GM23338 (cell line): ENCODE results near the gene GPR37. TPM values are rescaled to one million over a fixed set of nuclear protein-coding genes. Genes with fewer than 3 reads are reported as not detected.
A peak's percentile ranks its signal among the peaks of the same experiment; 100 is the strongest.

Experiments used
- ATAC-seq: fragments of 200-7000 bp; cut with Tn5 transposase; 3 replicates; pipeline ENCODE4 v1.9.1; 2020
- DNase-seq: peaks from one replicate; pipeline ENCODE4 v3.0.0-alpha.2; 2015; ENCODE audit warnings: low spot score
- H2AFZ ChIP-seq: fragments of 200-600 bp; sonication (generic); 2 replicates; pipeline ENCODE4 v1.8.0; 2016; ENCODE audit warnings: antibody characterized with exemption, mild to moderate bottlenecking, moderate library complexity
- H3F3A ChIP-seq: fragments of 200-600 bp; sonication (generic); replicated peaks from 2 replicates; pipeline ENCODE4 v1.8.0; 2017; ENCODE audit warnings: antibody characterized with exemption, mixed run types, low read depth
- H3K27ac ChIP-seq: fragments of 200-600 bp; sonication (generic); 2 replicates; pipeline ENCODE4 v1.6.1; 2016; ENCODE audit warnings: low read depth
- H3K27me3 ChIP-seq: fragments of 200-600 bp; sonication (generic); 2 replicates; pipeline ENCODE4 v1.8.0; 2016; ENCODE audit warnings: mild to moderate bottlenecking, mixed run types, moderate library complexity; ENCODE audit not compliant: insufficient read depth
- H3K36me3 ChIP-seq: fragments of 200-600 bp; sonication (generic); 2 replicates; pipeline ENCODE4 v1.8.0; 2016; ENCODE audit warnings: mild to moderate bottlenecking; ENCODE audit not compliant: insufficient read depth
- H3K4me1 ChIP-seq: fragments of 200-600 bp; sonication (generic); 2 replicates; pipeline ENCODE4 v1.8.0; 2016; ENCODE audit warnings: mild to moderate bottlenecking, moderate library complexity; ENCODE audit not compliant: insufficient read depth
- H3K4me2 ChIP-seq: fragments of 200-600 bp; sonication (generic); 2 replicates; pipeline ENCODE4 v1.7.1; 2017; ENCODE audit warnings: mixed run types
- H3K4me3 ChIP-seq: fragments of 200-600 bp; sonication (generic); 2 replicates; pipeline ENCODE4 v1.6.1; 2016; ENCODE audit warnings: mixed run types
- H3K79me2 ChIP-seq: fragments of 200-600 bp; sonication (generic); replicated peaks from 2 replicates; pipeline ENCODE4 v1.8.0; 2017; ENCODE audit warnings: mild to moderate bottlenecking; ENCODE audit not compliant: insufficient read depth
- H3K9me2 ChIP-seq: fragments of 200-600 bp; sonication (generic); 2 replicates; pipeline ENCODE4 v1.8.0; 2017; ENCODE audit not compliant: insufficient read depth
- H4K20me1 ChIP-seq: fragments of 200-600 bp; sonication (generic); replicated peaks from 2 replicates; pipeline ENCODE4 v1.8.0; 2017; ENCODE audit warnings: mild to moderate bottlenecking; ENCODE audit not compliant: insufficient read depth
- H3K27ac Mint-ChIP-seq: 2 replicates; pipeline ENCODE4 v1.8.0; 2020; ENCODE audit warnings: inconsistent platforms, mild to moderate bottlenecking, moderate library complexity, mixed read lengths
- H3K27me3 Mint-ChIP-seq: 3 replicates; pipeline ENCODE4 v1.8.0; 2022; ENCODE audit warnings: low read depth, mild to moderate bottlenecking, moderate library complexity, mixed read lengths, inconsistent platforms; ENCODE audit not compliant: insufficient read depth, poor library complexity
- H3K36me3 Mint-ChIP-seq: 3 replicates; pipeline ENCODE4 v1.8.0; 2021; ENCODE audit warnings: low read depth, mild to moderate bottlenecking, inconsistent platforms, moderate library complexity, mixed read lengths
- H3K4me1 Mint-ChIP-seq: 3 replicates; pipeline ENCODE4 v1.8.0; 2020; ENCODE audit warnings: mild to moderate bottlenecking, inconsistent platforms, mixed read lengths
- H3K4me3 Mint-ChIP-seq: 3 replicates; pipeline ENCODE4 v1.8.0; 2021; ENCODE audit warnings: moderate library complexity, mild to moderate bottlenecking, inconsistent platforms, mixed read lengths
- H3K9me3 Mint-ChIP-seq: 3 replicates; pipeline ENCODE4 v1.8.0; 2020; ENCODE audit warnings: moderate library complexity, mild to moderate bottlenecking, inconsistent platforms, mixed read lengths
- CREB1 ChIP-seq: fragments of 250-450 bp; sonication (Bioruptor Pico); IDR thresholded peaks from 2 replicates; pipeline ENCODE4 v1.5.0; 2020; ENCODE audit warnings: low read depth, mild to moderate bottlenecking, moderate library complexity
- NANOG ChIP-seq: IDR thresholded peaks from 2 replicates; pipeline ENCODE4 v1.6.1; 2016; ENCODE audit warnings: antibody characterized with exemption, borderline replicate concordance
- STAT1 ChIP-seq: IDR thresholded peaks from one replicate; pipeline ENCODE4 v1.6.1; 2016; ENCODE audit warnings: antibody characterized with exemption; ENCODE audit not compliant: unreplicated experiment
- ZNF331 ChIP-seq: fragments of 250-450 bp; sonication (Bioruptor Pico); IDR thresholded peaks from 2 replicates; pipeline ENCODE4 v1.5.0; 2020; ENCODE audit warnings: low read depth, mild to moderate bottlenecking, moderate library complexity
- polyA plus RNA-seq: library from polyadenylated mRNA; unstranded; fragments of >200 nt; fragmentation: Nextera tagmentation; extraction: Ambion mirVana; gene quantifications from 2 replicates; pipeline ENCODE4 v1.2.1, GENCODE V29; 2016
- total RNA-seq: library from RNA; depleted of rRNA; stranded (reverse); fragments of >200 nt; shearing (Covaris generic); gene quantifications from 2 replicates; pipeline ENCODE4 v1.2.3, GENCODE V29; 2014
- TF ChIP-seq, protein P1 (sequence below): fragments of 250-450 bp; sonication (Bioruptor Pico); IDR thresholded peaks from 2 replicates; pipeline ENCODE4 v1.5.0; 2020; ENCODE audit warnings: mild to moderate bottlenecking, moderate library complexity
- TF ChIP-seq, protein P2 (sequence below): IDR thresholded peaks from 2 replicates; pipeline ENCODE4 v1.6.1; 2016; ENCODE audit warnings: antibody characterized with exemption

GPR37 gene
- total and polyA plus RNA-seq, 2 experiments from 2014 or later, result 3.9 to 8.5 TPM

DNA sequence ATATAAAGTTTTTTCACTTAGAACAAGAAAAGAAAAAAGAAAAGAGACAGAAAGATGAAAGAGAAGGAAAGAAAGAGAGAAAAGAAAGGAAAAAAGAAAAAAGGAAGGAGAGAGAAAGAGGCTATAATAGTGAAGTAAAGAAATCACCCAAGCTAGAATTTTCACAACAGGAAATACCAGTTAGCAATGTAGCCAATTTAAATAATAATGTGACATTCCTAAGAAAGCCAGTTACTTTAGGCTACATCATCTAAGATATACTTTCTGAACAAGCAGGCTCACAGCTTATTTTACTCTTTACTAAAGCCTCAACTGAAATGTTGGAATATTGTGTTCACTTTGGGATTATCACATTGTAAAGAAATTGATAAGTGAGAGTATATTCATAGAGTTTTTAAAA, 53.6 kb downstream of the GPR37 start:
- no peaks in the 10 kb centered on the region for H3F3A ChIP-seq
- H3K4me3 ChIP-seq, result peak overlapping the region; percentile 16; the same call in 1 of the 2 replicates
- H3K4me1 ChIP-seq, result peaks cover 22% of the 10 kb centered on the region
- DNase-seq, result peak; percentile 62
- peaks cover 4% of the 10 kb centered on the region; the same call in 2 of the 3 replicates for H3K36me3 Mint-ChIP-seq
- H3K4me2 ChIP-seq, result peak overlapping the region; percentile 37
- no peaks in the 10 kb centered on the region for H3K27me3 ChIP-seq
- H3K27ac Mint-ChIP-seq, result peak overlapping the region; percentile 84
- TF ChIP-seq, protein P1, sequence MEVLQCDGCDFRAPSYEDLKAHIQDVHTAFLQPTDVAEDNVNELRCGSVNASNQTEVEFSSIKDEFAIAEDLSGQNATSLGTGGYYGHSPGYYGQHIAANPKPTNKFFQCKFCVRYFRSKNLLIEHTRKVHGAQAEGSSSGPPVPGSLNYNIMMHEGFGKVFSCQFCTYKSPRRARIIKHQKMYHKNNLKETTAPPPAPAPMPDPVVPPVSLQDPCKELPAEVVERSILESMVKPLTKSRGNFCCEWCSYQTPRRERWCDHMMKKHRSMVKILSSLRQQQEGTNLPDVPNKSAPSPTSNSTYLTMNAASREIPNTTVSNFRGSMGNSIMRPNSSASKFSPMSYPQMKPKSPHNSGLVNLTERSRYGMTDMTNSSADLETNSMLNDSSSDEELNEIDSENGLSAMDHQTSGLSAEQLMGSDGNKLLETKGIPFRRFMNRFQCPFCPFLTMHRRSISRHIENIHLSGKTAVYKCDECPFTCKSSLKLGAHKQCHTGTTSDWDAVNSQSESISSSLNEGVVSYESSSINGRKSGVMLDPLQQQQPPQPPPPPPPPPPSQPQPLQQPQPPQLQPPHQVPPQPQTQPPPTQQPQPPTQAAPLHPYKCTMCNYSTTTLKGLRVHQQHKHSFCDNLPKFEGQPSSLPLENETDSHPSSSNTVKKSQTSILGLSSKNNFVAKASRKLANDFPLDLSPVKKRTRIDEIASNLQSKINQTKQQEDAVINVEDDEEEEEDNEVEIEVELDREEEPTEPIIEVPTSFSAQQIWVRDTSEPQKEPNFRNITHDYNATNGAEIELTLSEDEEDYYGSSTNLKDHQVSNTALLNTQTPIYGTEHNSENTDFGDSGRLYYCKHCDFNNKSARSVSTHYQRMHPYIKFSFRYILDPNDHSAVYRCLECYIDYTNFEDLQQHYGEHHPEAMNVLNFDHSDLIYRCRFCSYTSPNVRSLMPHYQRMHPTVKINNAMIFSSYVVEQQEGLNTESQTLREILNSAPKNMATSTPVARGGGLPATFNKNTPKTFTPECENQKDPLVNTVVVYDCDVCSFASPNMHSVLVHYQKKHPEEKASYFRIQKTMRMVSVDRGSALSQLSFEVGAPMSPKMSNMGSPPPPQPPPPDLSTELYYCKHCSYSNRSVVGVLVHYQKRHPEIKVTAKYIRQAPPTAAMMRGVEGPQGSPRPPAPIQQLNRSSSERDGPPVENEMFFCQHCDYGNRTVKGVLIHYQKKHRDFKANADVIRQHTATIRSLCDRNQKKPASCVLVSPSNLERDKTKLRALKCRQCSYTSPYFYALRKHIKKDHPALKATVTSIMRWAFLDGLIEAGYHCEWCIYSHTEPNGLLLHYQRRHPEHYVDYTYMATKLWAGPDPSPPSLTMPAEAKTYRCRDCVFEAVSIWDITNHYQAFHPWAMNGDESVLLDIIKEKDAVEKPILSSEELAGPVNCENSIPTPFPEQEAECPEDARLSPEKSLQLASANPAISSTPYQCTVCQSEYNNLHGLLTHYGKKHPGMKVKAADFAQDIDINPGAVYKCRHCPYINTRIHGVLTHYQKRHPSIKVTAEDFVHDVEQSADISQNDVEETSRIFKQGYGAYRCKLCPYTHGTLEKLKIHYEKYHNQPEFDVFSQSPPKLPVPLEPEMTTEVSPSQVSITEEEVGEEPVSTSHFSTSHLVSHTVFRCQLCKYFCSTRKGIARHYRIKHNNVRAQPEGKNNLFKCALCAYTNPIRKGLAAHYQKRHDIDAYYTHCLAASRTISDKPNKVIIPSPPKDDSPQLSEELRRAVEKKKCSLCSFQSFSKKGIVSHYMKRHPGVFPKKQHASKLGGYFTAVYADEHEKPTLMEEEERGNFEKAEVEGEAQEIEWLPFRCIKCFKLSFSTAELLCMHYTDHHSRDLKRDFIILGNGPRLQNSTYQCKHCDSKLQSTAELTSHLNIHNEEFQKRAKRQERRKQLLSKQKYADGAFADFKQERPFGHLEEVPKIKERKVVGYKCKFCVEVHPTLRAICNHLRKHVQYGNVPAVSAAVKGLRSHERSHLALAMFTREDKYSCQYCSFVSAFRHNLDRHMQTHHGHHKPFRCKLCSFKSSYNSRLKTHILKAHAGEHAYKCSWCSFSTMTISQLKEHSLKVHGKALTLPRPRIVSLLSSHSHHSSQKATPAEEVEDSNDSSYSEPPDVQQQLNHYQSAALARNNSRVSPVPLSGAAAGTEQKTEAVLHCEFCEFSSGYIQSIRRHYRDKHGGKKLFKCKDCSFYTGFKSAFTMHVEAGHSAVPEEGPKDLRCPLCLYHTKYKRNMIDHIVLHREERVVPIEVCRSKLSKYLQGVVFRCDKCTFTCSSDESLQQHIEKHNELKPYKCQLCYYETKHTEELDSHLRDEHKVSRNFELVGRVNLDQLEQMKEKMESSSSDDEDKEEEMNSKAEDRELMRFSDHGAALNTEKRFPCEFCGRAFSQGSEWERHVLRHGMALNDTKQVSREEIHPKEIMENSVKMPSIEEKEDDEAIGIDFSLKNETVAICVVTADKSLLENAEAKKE (CRISPR knock-in tag), result no peak
- TF ChIP-seq, protein P2, sequence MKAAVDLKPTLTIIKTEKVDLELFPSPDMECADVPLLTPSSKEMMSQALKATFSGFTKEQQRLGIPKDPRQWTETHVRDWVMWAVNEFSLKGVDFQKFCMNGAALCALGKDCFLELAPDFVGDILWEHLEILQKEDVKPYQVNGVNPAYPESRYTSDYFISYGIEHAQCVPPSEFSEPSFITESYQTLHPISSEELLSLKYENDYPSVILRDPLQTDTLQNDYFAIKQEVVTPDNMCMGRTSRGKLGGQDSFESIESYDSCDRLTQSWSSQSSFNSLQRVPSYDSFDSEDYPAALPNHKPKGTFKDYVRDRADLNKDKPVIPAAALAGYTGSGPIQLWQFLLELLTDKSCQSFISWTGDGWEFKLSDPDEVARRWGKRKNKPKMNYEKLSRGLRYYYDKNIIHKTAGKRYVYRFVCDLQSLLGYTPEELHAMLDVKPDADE, result no peak
- no peak for TF ChIP-seq CREB1 (CRISPR knock-in tag)
- H3K9me3 Mint-ChIP-seq, result peaks cover 12% of the 10 kb centered on the region; the same call in 2 of the 3 replicates
- no peak for ATAC-seq
- no peaks in the 10 kb centered on the region for H3K9me2 ChIP-seq
- no peaks in the 10 kb centered on the region for H3K36me3 ChIP-seq
- peaks cover 20% of the 10 kb centered on the region for H3K4me1 Mint-ChIP-seq
- H3K27me3 Mint-ChIP-seq, result no peaks in the 10 kb centered on the region
- H3K27ac ChIP-seq, result peak overlapping the region; percentile 84
- H3K79me2 ChIP-seq, result no peaks in the 10 kb centered on the region
- H2AFZ ChIP-seq, result no peak overlapping the region
- H3K4me3 Mint-ChIP-seq, result peak overlapping the region; percentile 36; the same call in 1 of the 3 replicates
- no peaks in the 10 kb centered on the region for H4K20me1 ChIP-seq

DNA sequence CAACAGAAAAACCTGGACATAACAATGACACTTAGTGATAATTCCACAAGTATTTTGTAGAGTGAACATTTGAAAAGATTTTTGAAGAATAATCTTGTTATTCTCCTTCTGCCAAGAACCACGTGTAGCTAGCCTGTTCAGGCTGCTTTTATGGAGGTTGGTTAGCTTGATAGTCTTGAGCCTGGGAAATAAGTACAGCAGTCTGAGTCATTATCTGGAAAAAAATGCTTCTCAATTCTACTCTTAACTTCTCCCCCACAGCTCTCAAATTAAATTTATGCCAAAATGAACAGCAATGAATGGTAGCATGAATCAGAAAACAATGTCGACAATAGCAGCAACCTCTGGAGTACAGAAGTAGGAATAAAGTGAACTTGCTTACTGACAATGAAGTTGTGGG, 63.2 kb downstream of the GPR37 start:
- Histone ChIP-seq H3K27me3 (no peaks in the 10 kb centered on the region), H4K20me1 (no peaks in the 10 kb centered on the region), H3F3A (no peaks in the 10 kb centered on the region), H3K4me3 (no peak overlapping the region), H3K79me2 (no peaks in the 10 kb centered on the region), H2AFZ (no peak overlapping the region), H3K4me2 (no peak overlapping the region), H3K27ac (no peak overlapping the region), H3K9me2 (no peaks in the 10 kb centered on the region), H3K36me3 (no peaks in the 10 kb centered on the region), H3K4me1 (no peaks in the 10 kb centered on the region)
- Mint-ChIP-seq H3K36me3 (no peaks in the 10 kb centered on the region), H3K27me3 (no peaks in the 10 kb centered on the region), H3K4me1 (no peaks in the 10 kb centered on the region), H3K27ac (no peak overlapping the region), H3K9me3 (no peaks in the 10 kb centered on the region; the same call in 2 of the 3 replicates), H3K4me3 (no peak overlapping the region)
- ATAC-seq, result no peak
- DNase-seq, result no peak
- TF ChIP-seq ZNF331 (CRISPR knock-in tag) (no peak), STAT1 (no peak), NANOG (no peak)
